Astrocyte (in vitro differentiated cells and primary cell): ENCODE results near the gene PRSS22. TPM values are rescaled to one million over a fixed set of nuclear protein-coding genes. Genes with fewer than 3 reads are reported as not detected.

Experiments
- DNase-seq: peaks from one replicate; pipeline ENCODE4 v3.0.0-alpha.2; 2010; ENCODE audit warnings: low read depth
- FAIRE-seq: peaks from 2 replicates; lab custom pipeline; 2011; peaks lifted over from hg19 to GRCh38; lab: Jason Lieb, UNC
- H2AFZ ChIP-seq: 2 replicates; pipeline ENCODE4 v1.6.0; 2012; ENCODE audit warnings: low read depth, low read length, inconsistent platforms
- H3K27ac ChIP-seq: 2 replicates; pipeline ENCODE4 v1.5.1; 2011; ENCODE audit warnings: low read depth, low read length, inconsistent platforms
- H3K27me3 ChIP-seq: 2 replicates; pipeline ENCODE4 v1.6.0; 2011; ENCODE audit warnings: low read length, inconsistent platforms; ENCODE audit not compliant: insufficient read depth
- H3K36me3 ChIP-seq: 2 replicates; pipeline ENCODE4 v1.5.1; 2011; ENCODE audit warnings: low read length, inconsistent platforms; ENCODE audit not compliant: insufficient read depth
- H3K4me1 ChIP-seq: 2 replicates; pipeline ENCODE4 v1.5.1; 2011; ENCODE audit warnings: low read length, inconsistent platforms; ENCODE audit not compliant: insufficient read depth
- H3K4me2 ChIP-seq: 2 replicates; pipeline ENCODE4 v1.6.0; 2012; ENCODE audit warnings: low read length, inconsistent platforms
- H3K4me3 ChIP-seq: 2 replicates; pipeline ENCODE4 v1.5.1; 2011; ENCODE audit warnings: low read depth, mild to moderate bottlenecking, low read length, inconsistent platforms; ENCODE audit not compliant: insufficient read depth
- H3K79me2 ChIP-seq: 2 replicates; pipeline ENCODE4 v1.6.0; 2012; ENCODE audit warnings: mild to moderate bottlenecking, low read length, inconsistent platforms; ENCODE audit not compliant: insufficient read depth
- H3K9ac ChIP-seq: 2 replicates; pipeline ENCODE4 v1.6.0; 2012; ENCODE audit warnings: mild to moderate bottlenecking, low read length, inconsistent platforms
- H3K9me3 ChIP-seq: 2 replicates; pipeline ENCODE4 v1.5.1; 2012; ENCODE audit warnings: low read depth, mild to moderate bottlenecking, low read length, inconsistent platforms; ENCODE audit not compliant: insufficient read depth
- H4K20me1 ChIP-seq: 2 replicates; pipeline ENCODE4 v1.6.0; 2012; ENCODE audit warnings: low read length, inconsistent platforms; ENCODE audit not compliant: insufficient read depth
- H3K27ac Mint-ChIP-seq: one replicate; pipeline ENCODE4 v1.8.0; 2021; ENCODE audit warnings: mild to moderate bottlenecking, mixed read lengths; ENCODE audit not compliant: unreplicated experiment
- H3K27me3 Mint-ChIP-seq: one replicate; pipeline ENCODE4 v1.8.0; 2021; ENCODE audit warnings: low read depth, mixed read lengths; ENCODE audit not compliant: unreplicated experiment
- H3K36me3 Mint-ChIP-seq: one replicate; pipeline ENCODE4 v1.8.0; 2021; ENCODE audit warnings: low read depth, mixed read lengths; ENCODE audit not compliant: unreplicated experiment
- H3K4me1 Mint-ChIP-seq: one replicate; pipeline ENCODE4 v1.8.0; 2021; ENCODE audit warnings: low read depth, mixed read lengths; ENCODE audit not compliant: unreplicated experiment
- H3K4me3 Mint-ChIP-seq: one replicate; pipeline ENCODE4 v1.8.0; 2021; ENCODE audit warnings: mild to moderate bottlenecking, moderate library complexity, mixed read lengths; ENCODE audit not compliant: unreplicated experiment
- H3K9me3 Mint-ChIP-seq: one replicate; pipeline ENCODE4 v1.8.0; 2021; ENCODE audit warnings: mild to moderate bottlenecking, mixed read lengths; ENCODE audit not compliant: unreplicated experiment
- CTCF ChIP-seq: IDR thresholded peaks from 2 replicates; pipeline ENCODE4 v1.5.1; 2011; ENCODE audit warnings: low read depth, mild to moderate bottlenecking, inconsistent platforms, low read length, moderate library complexity; ENCODE audit not compliant: insufficient read depth
- EZH2 ChIP-seq: IDR thresholded peaks from 2 replicates; pipeline ENCODE4 v1.6.1; 2012; ENCODE audit warnings: mild to moderate bottlenecking, low read length, inconsistent platforms; ENCODE audit not compliant: insufficient read depth
- total RNA-seq: library from RNA; stranded (reverse); gene quantifications from 2 replicates; pipeline ENCODE4 v1.2.1, GENCODE V29; 2021

The PRSS22 gene
- total RNA-seq, 1 donor from 2014 or later, result 1.5 TPM

DNA sequence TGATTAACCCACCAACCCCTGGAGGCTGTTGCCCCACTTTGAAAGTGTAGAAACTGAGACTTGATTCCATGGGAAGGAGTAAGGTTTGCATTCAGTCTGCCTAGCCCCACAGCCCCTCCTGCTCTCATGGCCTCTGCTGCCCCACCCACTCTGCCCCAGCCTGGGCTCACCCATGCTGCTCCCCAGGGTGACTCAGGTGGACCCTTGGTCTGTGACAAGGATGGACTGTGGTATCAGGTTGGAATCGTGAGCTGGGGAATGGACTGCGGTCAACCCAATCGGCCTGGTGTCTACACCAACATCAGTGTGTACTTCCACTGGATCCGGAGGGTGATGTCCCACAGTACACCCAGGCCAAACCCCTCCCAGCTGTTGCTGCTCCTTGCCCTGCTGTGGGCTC is 53.2 kb downstream of the PRSS22 start:
- Histone ChIP-seq H3K27ac (no peak overlapping the region), H3K79me2 (no peaks in the 10 kb centered on the region), H3K9ac (no peak overlapping the region), H3K27me3 (peaks cover 16% of the 10 kb centered on the region), H3K4me3 (no peak overlapping the region), H3K4me1 (no peaks in the 10 kb centered on the region), H3K4me2 (no peak overlapping the region), H4K20me1 (no peaks in the 10 kb centered on the region), H2AFZ (no peak overlapping the region), H3K36me3 (no peaks in the 10 kb centered on the region), H3K9me3 (peaks cover 14% of the 10 kb centered on the region)
- peaks cover 27% of the 10 kb centered on the region for H3K9me3 Mint-ChIP-seq
- peaks cover 5% of the 10 kb centered on the region for H3K36me3 Mint-ChIP-seq
- peaks cover 40% of the 10 kb centered on the region for H3K27me3 Mint-ChIP-seq
- no peak overlapping the region for H3K4me3 Mint-ChIP-seq
- FAIRE-seq (no peak), DNase-seq (no peak)
- no peaks in the 10 kb centered on the region for H3K4me1 Mint-ChIP-seq
- H3K27ac Mint-ChIP-seq, result no peak overlapping the region
- TF ChIP-seq EZH2, result no peak
- no peak for TF ChIP-seq CTCF

GRCh38 chr16:2803545-2804195 is 54.3 kb downstream of the PRSS22 start:
- Mint-ChIP-seq H3K27me3 (peaks cover 32% of the 10 kb centered on the region), H3K36me3 (peaks cover 2% of the 10 kb centered on the region), H3K27ac (no peak overlapping the region), H3K4me1 (no peaks in the 10 kb centered on the region), H3K9me3 (peaks cover 16% of the 10 kb centered on the region), H3K4me3 (no peak overlapping the region)
- Histone ChIP-seq H3K79me2 (no peaks in the 10 kb centered on the region), H3K9me3 (peaks cover 14% of the 10 kb centered on the region), H3K4me2 (no peak overlapping the region), H3K9ac (no peak overlapping the region), H2AFZ (no peak overlapping the region), H3K36me3 (no peaks in the 10 kb centered on the region), H3K27ac (no peak overlapping the region), H3K4me3 (no peak overlapping the region), H3K4me1 (no peaks in the 10 kb centered on the region), H4K20me1 (no peaks in the 10 kb centered on the region), H3K27me3 (peaks cover 11% of the 10 kb centered on the region)
- FAIRE-seq (no peak), DNase-seq (no peak)
- TF ChIP-seq EZH2, result no peak
- no peak for TF ChIP-seq CTCF

Other genes with a start within 250 kb of the PRSS22 start
- 53.0 and 55.4 TPM in 2 replicates for gene KCTD5, start 175.6 kb downstream of the PRSS22 start, total RNA-seq
- gene PRSS27, start 137.9 kb downstream of the PRSS22 start, total RNA-seq, result 2.3 and 3.0 TPM in 2 replicates
- 387 and 409 TPM in 2 replicates for gene SRRM2, start 105.5 kb downstream of the PRSS22 start, total RNA-seq
- 323 TPM in 2 replicates for gene ELOB, start 80.9 kb downstream of the PRSS22 start, total RNA-seq
- gene PRSS33, start 70.6 kb downstream of the PRSS22 start, total RNA-seq, result not detected in 2 replicates
- gene PRSS41, start 59.7 kb downstream of the PRSS22 start, total RNA-seq, result not detected in 2 replicates
- not detected in 2 replicates for gene PRSS21, start 40.9 kb downstream of the PRSS22 start, total RNA-seq
- gene ZG16B, start 27.9 kb downstream of the PRSS22 start, total RNA-seq, result not detected in 2 replicates
- gene FLYWCH2, start 25.0 kb upstream of the PRSS22 start, total RNA-seq, result 36.5 and 40.7 TPM in 2 replicates
- 53.4 and 58.9 TPM in 2 replicates for gene FLYWCH1, start 53.8 kb upstream of the PRSS22 start, total RNA-seq
- gene KREMEN2, start 106.1 kb upstream of the PRSS22 start, total RNA-seq, result 7.5 and 8.0 TPM in 2 replicates
- 4.8 and 5.4 TPM in 2 replicates for gene PAQR4, start 111.2 kb upstream of the PRSS22 start, total RNA-seq
- gene PKMYT1, start 122.3 kb upstream of the PRSS22 start, total RNA-seq, result 3.9 TPM in 2 replicates
- gene CLDN9, start 154.8 kb upstream of the PRSS22 start, total RNA-seq, result 0.14 and 0.48 TPM in 2 replicates
- gene CLDN6, start 160.0 kb upstream of the PRSS22 start, total RNA-seq, result 449 and 584 TPM in 2 replicates
- 262 and 275 TPM in 2 replicates for gene TNFRSF12A, start 162.2 kb upstream of the PRSS22 start, total RNA-seq
- gene HCFC1R1, start 165.8 kb upstream of the PRSS22 start, total RNA-seq, result 47.0 and 71.6 TPM in 2 replicates
- 17.4 and 22.3 TPM in 2 replicates for gene THOC6, start 165.9 kb upstream of the PRSS22 start, total RNA-seq
- 0.16 TPM in 1 of 2 replicates, not detected in the other for gene BICDL2, start 178.8 kb upstream of the PRSS22 start, total RNA-seq
- 0.89 and 1.3 TPM in 2 replicates for gene MMP25, start 188.4 kb upstream of the PRSS22 start, total RNA-seq
- gene IL32, start 207.5 kb upstream of the PRSS22 start, total RNA-seq, result 27.8 and 43.8 TPM in 2 replicates
- 0.22 and 0.25 TPM in 2 replicates for gene ZSCAN10, start 241.1 kb upstream of the PRSS22 start, total RNA-seq